Cardiac muscle cell (in vitro differentiated cells and primary cell): ENCODE measurements around the gene TEX26. TPM values are rescaled to one million over a fixed set of nuclear protein-coding genes. Genes with fewer than 3 reads are reported as not detected.
A peak's percentile ranks its signal among the peaks of the same experiment; 100 is the strongest.

Source experiments
- DNase-seq, 2 donors: peaks; one replicate each; pipeline versions ENCODE4 v3.0.0 to v3.0.0-alpha.2; 2010 to 2017; ENCODE audit warnings: low read depth in 1 of 2, low spot score in 1 of 2
- H3K27ac ChIP-seq: fragments of 200-600 bp; sonication (generic); 2 replicates; pipeline ENCODE4 v1.5.1; 2016
- H3K27me3 ChIP-seq: fragments of 200-600 bp; sonication (generic); 2 replicates; pipeline ENCODE4 v1.6.0; 2016; ENCODE audit warnings: control low read depth
- H3K36me3 ChIP-seq: fragments of 200-600 bp; sonication (generic); 2 replicates; pipeline ENCODE4 v1.5.1; 2016; ENCODE audit warnings: control low read depth
- H3K4me1 ChIP-seq: fragments of 200-600 bp; sonication (generic); 2 replicates; pipeline ENCODE4 v1.8.1; 2017; ENCODE audit warnings: low read depth, mild to moderate bottlenecking, mixed run types
- H3K4me3 ChIP-seq: fragments of 200-600 bp; sonication (generic); 2 replicates; pipeline ENCODE4 v1.5.1; 2016; ENCODE audit warnings: mild to moderate bottlenecking
- H3K9me3 ChIP-seq: fragments of 200-600 bp; sonication (generic); 2 replicates; pipeline ENCODE4 v1.5.1; 2017; ENCODE audit warnings: low read depth, mild to moderate bottlenecking, control low read depth
- CTCF ChIP-seq: IDR thresholded peaks from 2 replicates; pipeline ENCODE4 v1.5.1; 2012; ENCODE audit warnings: low read depth, mild to moderate bottlenecking, low read length
- polyA plus RNA-seq: library from polyadenylated mRNA; unstranded; fragments of >200 nt; fragmentation: Nextera tagmentation; extraction: Ambion mirVana; gene quantifications from 2 replicates; pipeline ENCODE4 v1.2.1, GENCODE V29; 2016
- total RNA-seq: library from RNA; depleted of rRNA; stranded (reverse); fragments of >200 nt; gene quantifications from 2 replicates; pipeline ENCODE4 v1.2.3, GENCODE V29; 2016

The TEX26 gene
- total and polyA plus RNA-seq, 2 experiments from 2014 or later: not detected

GRCh38 chr13:30957258-30957943 is 24.9 kb downstream of the TEX26 start:
- DNase-seq: no peak
- no peak overlapping the region for H3K27ac ChIP-seq
- no peaks in the 10 kb centered on the region for H3K9me3 ChIP-seq
- no peaks in the 10 kb centered on the region for H3K27me3 ChIP-seq
- H3K4me1 ChIP-seq: no peaks in the 10 kb centered on the region
- H3K4me3 ChIP-seq: no peak overlapping the region
- TF ChIP-seq CTCF: no peak
- H3K36me3 ChIP-seq: no peaks in the 10 kb centered on the region

DNA sequence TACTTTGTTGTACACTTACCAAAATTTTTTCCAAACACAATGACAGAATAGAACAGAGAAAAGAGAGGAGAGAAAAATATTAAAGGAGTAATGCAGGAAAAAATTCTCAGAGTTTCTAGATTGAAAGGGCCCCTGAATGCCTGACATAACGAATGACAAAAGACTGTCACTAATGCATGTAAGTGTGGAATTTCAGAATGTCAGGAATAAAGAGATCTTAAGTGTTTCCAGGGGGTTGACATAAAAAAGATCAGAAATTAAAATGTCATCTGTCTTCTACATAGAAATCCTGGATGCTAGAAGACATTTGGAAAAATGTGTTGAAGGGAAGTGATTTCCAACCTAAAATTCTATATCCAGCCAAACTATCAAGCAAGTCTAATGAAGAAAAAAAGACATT is 27.2 kb downstream of the TEX26 start:
- no peak for TF ChIP-seq CTCF
- H3K4me3 ChIP-seq: no peak overlapping the region
- H3K27ac ChIP-seq: no peak overlapping the region
- H3K4me1 ChIP-seq: no peaks in the 10 kb centered on the region
- H3K27me3 ChIP-seq: no peaks in the 10 kb centered on the region
- no peaks in the 10 kb centered on the region for H3K36me3 ChIP-seq
- no peak for DNase-seq
- H3K9me3 ChIP-seq: no peaks in the 10 kb centered on the region

DNA sequence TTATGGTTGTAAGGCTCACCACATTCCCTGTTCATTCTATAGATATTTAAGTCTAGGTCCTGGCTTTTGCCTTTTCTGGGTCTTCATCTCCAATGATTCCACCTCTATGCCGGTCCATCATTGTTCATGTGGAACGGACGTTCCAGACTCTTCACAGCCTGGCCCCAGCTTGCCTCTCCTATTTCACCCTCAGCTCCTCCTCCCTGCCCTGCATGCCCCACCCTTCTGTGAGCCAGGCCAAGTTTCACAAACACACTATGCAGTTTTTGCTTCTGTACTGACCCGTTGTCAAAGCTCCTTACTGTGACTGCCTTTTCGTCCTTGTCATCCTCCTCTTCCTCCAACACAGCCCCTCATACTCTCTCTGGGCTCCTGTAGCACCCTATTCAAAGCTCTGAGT is 31.3 kb downstream of the TEX26 start:
- H3K4me1 ChIP-seq: no peaks in the 10 kb centered on the region
- H3K4me3 ChIP-seq: no peak overlapping the region
- no peaks in the 10 kb centered on the region for H3K9me3 ChIP-seq
- H3K27ac ChIP-seq: no peak overlapping the region
- no peak for TF ChIP-seq CTCF
- DNase-seq: peak; percentile 10 to 65
- no peaks in the 10 kb centered on the region for H3K36me3 ChIP-seq
- H3K27me3 ChIP-seq: no peaks in the 10 kb centered on the region

DNA sequence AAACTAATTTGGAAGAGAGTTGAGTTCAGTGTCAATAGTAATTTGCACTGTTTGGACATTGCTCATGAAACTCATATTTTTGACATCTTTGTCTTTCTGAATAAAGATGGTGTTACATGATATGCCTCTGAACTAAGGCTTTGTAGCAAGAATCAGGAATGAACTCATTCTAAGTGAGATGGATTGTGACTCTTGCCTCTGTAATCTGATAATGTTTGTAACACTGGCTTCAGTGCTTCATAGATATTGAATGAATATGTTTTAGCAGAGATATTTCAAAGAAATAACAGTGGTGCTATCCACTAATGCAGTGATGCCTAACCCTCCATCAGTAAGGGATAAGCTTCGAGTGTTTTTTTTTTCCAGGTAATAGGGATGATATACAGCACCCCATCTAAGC is 32.9 kb downstream of the TEX26 start:
- no peak for TF ChIP-seq CTCF
- Histone ChIP-seq H3K27me3 (no peaks in the 10 kb centered on the region), H3K4me3 (no peak overlapping the region), H3K9me3 (no peaks in the 10 kb centered on the region), H3K36me3 (no peaks in the 10 kb centered on the region), H3K27ac (no peak overlapping the region), H3K4me1 (no peaks in the 10 kb centered on the region)
- no peak for DNase-seq

GRCh38 chr13:30966101-30966500 is 33.6 kb downstream of the TEX26 start:
- Histone ChIP-seq H3K4me3 (no peak overlapping the region), H3K27ac (no peak overlapping the region), H3K4me1 (no peaks in the 10 kb centered on the region), H3K36me3 (no peaks in the 10 kb centered on the region), H3K27me3 (no peaks in the 10 kb centered on the region), H3K9me3 (no peaks in the 10 kb centered on the region)
- TF ChIP-seq CTCF: no peak
- DNase-seq: no peak

- no peaks in the 10 kb centered on the region for H3K4me1 ChIP-seq
- DNase-seq: peak in 1 of 2 donors; percentile 74
- no peaks in the 10 kb centered on the region for H3K27me3 ChIP-seq
- H3K9me3 ChIP-seq: no peaks in the 10 kb centered on the region
- no peak overlapping the region for H3K27ac ChIP-seq
- no peaks in the 10 kb centered on the region for H3K36me3 ChIP-seq
- TF ChIP-seq CTCF: no peak
- H3K4me3 ChIP-seq: no peak overlapping the region
These were observed 36.4 kb downstream of the TEX26 start for GRCh38 chr13:30968846-30969245.
